Right lung (tissue), 5 donors: ENCODE results near the gene HSD17B7. TPM values are rescaled to one million over a fixed set of nuclear protein-coding genes. Genes with fewer than 3 reads are reported as not detected.

ENCODE experiments used
- DNase-seq, 2 donors: peaks; one replicate each; pipeline ENCODE4 v3.0.0-alpha.2; 2013
- polyA plus RNA-seq, 5 donors: library from polyadenylated mRNA; unstranded; fragments of 120-200 nt; gene quantifications; one replicate each; pipeline versions ENCODE4 v1.2.1 to v1.2.3, GENCODE V29; 2013; ENCODE audit warnings: inconsistent platforms in 1 of 5, low replicate concordance in 1 of 5; ENCODE audit not compliant: insufficient read length in 5 of 5, insufficient read depth in 1 of 5

Gene HSD17B7
- polyA plus RNA-seq, 5 donors = 19.2 to 28.8 (median 21.5) TPM

- DNase-seq = no peak
These were observed 65.1 kb downstream of the HSD17B7 start for GRCh38 chr1:162855461-162856150.

GRCh38 chr1:162856260-162856659 lies 65.8 kb downstream of the HSD17B7 start:
- no peak for DNase-seq

GRCh38 chr1:162857850-162858249 lies 67.3 kb downstream of the HSD17B7 start:
- DNase-seq = no peak

DNA sequence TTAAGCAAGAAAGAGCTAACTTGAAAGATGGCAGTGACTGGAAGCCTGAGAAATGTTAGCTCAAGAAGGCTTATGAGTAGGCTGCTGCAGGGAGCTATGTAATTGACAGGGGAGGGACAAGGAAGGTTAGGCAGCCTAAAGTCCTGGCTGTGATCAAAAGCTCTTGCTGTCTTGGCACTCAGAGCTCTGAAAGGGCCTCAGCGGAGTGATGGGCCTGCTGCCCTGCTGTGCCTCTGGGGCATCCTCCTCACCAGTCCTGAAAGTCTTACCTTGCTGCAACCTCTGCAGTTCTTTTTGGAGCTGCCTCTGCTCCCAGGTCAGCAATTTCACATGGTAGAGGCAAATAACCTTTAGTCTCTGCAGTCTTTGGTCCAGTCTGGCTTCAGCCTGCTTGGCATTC lies 68.7 kb downstream of the HSD17B7 start:
- no peak for DNase-seq

- DNase-seq = peak; percentile 14 to 16
These were observed 70.6 kb downstream of the HSD17B7 start, which contains the start of gene CCDC190 for GRCh38 chr1:162861101-162861500. CCDC190 (minus strand) TSS chr1:162861175; CDS start chr1:162859646, 1,529 bp downstream.

DNA sequence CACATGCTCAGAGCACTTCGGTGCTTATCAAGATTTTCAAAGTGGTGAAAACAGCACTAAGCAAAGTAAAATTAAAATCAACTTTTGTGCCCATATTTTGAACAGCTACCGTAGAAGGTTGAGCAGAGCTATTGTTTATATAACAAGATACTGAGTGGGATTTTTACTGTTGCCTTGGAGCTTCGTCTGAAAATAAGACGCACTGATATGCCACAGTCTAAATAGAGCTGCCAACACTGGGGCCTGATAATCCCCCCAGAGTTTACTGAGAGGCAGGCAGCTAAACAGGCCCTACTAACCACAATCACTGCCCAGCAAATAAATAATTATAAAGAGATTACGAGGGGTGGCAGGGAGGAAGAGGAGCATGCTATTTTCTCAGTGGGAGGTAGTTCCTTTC lies 71.1 kb downstream of the HSD17B7 start:
- DNase-seq = no peak

Other genes with a start within 250 kb of the HSD17B7 start
- gene UAP1, start 229.0 kb upstream of the HSD17B7 start, polyA plus RNA-seq = 10 to 100 TPM; 34.1 to 43.1 (median 38.5) TPM
- gene DDR2, start 158.2 kb upstream of the HSD17B7 start, polyA plus RNA-seq = 10 to 100 TPM; 20.4 to 50.4 (median 45.5) TPM
- gene CCDC190, start 70.5 kb downstream of the HSD17B7 start, polyA plus RNA-seq = 1 to 10 TPM in 1 of 5 donors, under 1 TPM in 4; 0.60 to 1.2 (median 0.69) TPM